PC-9 (cell line): ENCODE results near the gene CD300H. TPM values are rescaled to one million over a fixed set of nuclear protein-coding genes. Genes with fewer than 3 reads are reported as not detected.

Source experiments
- BruUV-seq: library from RNA; stranded (reverse); fragments of 400-500 nt; replicated peaks from 2 replicates; lab custom pipeline; 2021; lab: Mats Ljungman, UMichigan
- CTCF ChIA-PET: fragments of 300-600 bp; sonication (Branson Sonifier 250); formaldehyde crosslinking; loops from one replicate; lab custom pipeline; 2022; ENCODE audit warnings: antibody characterized with exemption; lab: Charles Lee
- POLR2A ChIA-PET: fragments of 300-600 bp; sonication (Branson Sonifier 250); formaldehyde crosslinking; loops from one replicate; lab custom pipeline; 2022; ENCODE audit warnings: antibody characterized with exemption; ENCODE audit not compliant: unreplicated experiment; lab: Charles Lee
- DNase-seq, 2 experiments: peaks; one replicate each; pipeline versions ENCODE4 v3.0.0 to v3.0.0-alpha.2; 2015 to 2022; ENCODE audit warnings: mixed read lengths in 1 of 2
- H2AFZ ChIP-seq: fragments of 200-600 bp; sonication (generic); 2 replicates; pipeline ENCODE4 v1.8.1; 2017; ENCODE audit warnings: antibody characterized with exemption
- H3F3A ChIP-seq: fragments of 200-600 bp; sonication (generic); 2 replicates; pipeline ENCODE4 v1.8.1; 2017; ENCODE audit warnings: antibody characterized with exemption, mild to moderate bottlenecking, low read depth; ENCODE audit not compliant: insufficient read depth
- H3K27ac ChIP-seq: fragments of 200-600 bp; sonication (generic); 2 replicates; pipeline ENCODE4 v1.6.1; 2016; ENCODE audit warnings: mixed run types
- H3K27me3 ChIP-seq: fragments of 200-600 bp; sonication (generic); 2 replicates; pipeline ENCODE4 v1.6.1; 2016; ENCODE audit warnings: low read depth, mixed run types; ENCODE audit not compliant: insufficient read depth
- H3K36me3 ChIP-seq: fragments of 200-600 bp; sonication (generic); 2 replicates; pipeline ENCODE4 v1.6.1; 2016; ENCODE audit warnings: low read depth, mixed run types
- H3K4me1 ChIP-seq: fragments of 200-600 bp; sonication (generic); replicated peaks from 2 replicates; pipeline ENCODE4 v1.6.1; 2016; ENCODE audit warnings: mixed run types; ENCODE audit not compliant: insufficient read depth
- H3K4me2 ChIP-seq: fragments of 200-600 bp; sonication (generic); 2 replicates; pipeline ENCODE4 v1.6.1; 2017; ENCODE audit warnings: mixed run types
- H3K4me3 ChIP-seq: fragments of 200-600 bp; sonication (generic); 2 replicates; pipeline ENCODE4 v1.6.1; 2016; ENCODE audit warnings: mixed run types
- H3K79me2 ChIP-seq: fragments of 200-600 bp; sonication (generic); 2 replicates; pipeline ENCODE4 v1.6.1; 2017; ENCODE audit warnings: low read depth, mixed run types
- H3K9me2 ChIP-seq: fragments of 200-600 bp; sonication (generic); 2 replicates; pipeline ENCODE4 v1.8.1; 2017; ENCODE audit warnings: mild to moderate bottlenecking; ENCODE audit not compliant: insufficient read depth
- H3K9me3 ChIP-seq: fragments of 200-600 bp; sonication (generic); 2 replicates; pipeline ENCODE4 v1.8.1; 2016; ENCODE audit warnings: low read depth; ENCODE audit not compliant: insufficient read depth
- H4K20me1 ChIP-seq: fragments of 200-600 bp; sonication (generic); 2 replicates; pipeline ENCODE4 v1.8.1; 2017; ENCODE audit not compliant: insufficient read depth
- CTCF ChIP-seq: fragments of 200-600 bp; sonication (generic); conservative IDR thresholded peaks from 2 replicates; pipeline ENCODE4 v1.6.1; 2017; ENCODE audit warnings: mixed run types, antibody characterized with exemption, mild to moderate bottlenecking, moderate library complexity
- EZH2 ChIP-seq: fragments of 200-600 bp; sonication (generic); IDR thresholded peaks from 2 replicates; pipeline ENCODE4 v1.8.0; 2017; ENCODE audit warnings: antibody characterized with exemption, low read depth
- intact Hi-C: fragments of 100-400 bp; cut with micrococcal nuclease; formaldehyde crosslinking; loops from one replicate; pipeline ENCODE4 v1.10.0; 2022; ENCODE audit not compliant: unreplicated experiment
- total RNA-seq: library from RNA; stranded (reverse); gene quantifications from 2 replicates; pipeline ENCODE4 v1.2.3, GENCODE V29; 2021

The CD300H gene
- total RNA-seq, 1 experiment from 2014 or later, result not detected

GRCh38 chr17:74523308-74523707 lies 44.0 kb downstream of the CD300H start:
- Histone ChIP-seq H3K9me3 (no peaks in the 10 kb centered on the region), H3K27me3 (peaks cover 95% of the 10 kb centered on the region)
- BruUV-seq, result no TSS peak

DNA sequence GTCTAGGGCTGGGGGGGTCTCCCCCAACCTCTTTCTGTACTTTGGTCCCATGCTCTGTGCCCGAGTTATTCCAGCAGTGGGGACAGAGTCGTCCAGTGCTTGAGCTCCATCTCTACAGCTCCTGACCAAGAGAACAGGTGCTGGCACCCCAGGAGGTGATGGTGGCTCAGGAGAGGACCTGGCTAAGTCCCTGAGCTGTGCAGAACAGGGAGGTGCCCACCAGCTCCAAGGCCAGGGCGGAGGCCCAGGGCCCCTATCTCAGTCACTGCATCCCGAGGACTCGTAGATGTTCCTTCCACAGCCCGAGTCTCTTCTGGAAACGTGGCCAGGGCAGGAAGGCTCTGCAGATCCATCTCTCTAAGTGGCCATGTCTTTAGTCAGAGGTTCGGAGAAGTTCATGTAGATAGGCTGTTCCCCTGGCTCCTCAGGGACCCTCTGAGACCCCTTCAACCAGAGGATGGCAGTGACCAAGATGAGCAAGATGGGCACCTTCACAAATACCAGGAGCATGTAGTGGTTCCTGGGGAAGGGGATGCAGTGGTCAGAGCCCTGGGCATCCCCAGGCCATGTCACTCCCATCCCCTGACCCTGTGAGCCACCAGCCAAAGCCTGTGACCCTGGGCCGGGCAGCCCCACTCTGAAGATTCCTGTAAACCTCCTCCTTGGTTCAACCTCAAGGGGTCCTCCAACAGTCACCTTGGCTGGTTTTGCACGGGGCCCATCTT lies 44.8 kb downstream of the CD300H start:
- no TSS peak for BruUV-seq
- H3K9me3 ChIP-seq, result no peaks in the 10 kb centered on the region
- no peaks in the 10 kb centered on the region for H3K36me3 ChIP-seq
- H3K27ac ChIP-seq, result no peak overlapping the region
- no peaks in the 10 kb centered on the region for H3K4me1 ChIP-seq
- no peaks in the 10 kb centered on the region for H3F3A ChIP-seq
- no peaks in the 10 kb centered on the region for H4K20me1 ChIP-seq
- ChIA-PET CTCF (no interaction called here), POLR2A (no interaction called here)
- no peak for DNase-seq
- intact Hi-C loops, result no loop called here
- no peaks in the 10 kb centered on the region for H3K9me2 ChIP-seq
- H3K79me2 ChIP-seq, result no peaks in the 10 kb centered on the region
- TF ChIP-seq CTCF (no peak), EZH2 (no peak)
- peaks cover 96% of the 10 kb centered on the region for H3K27me3 ChIP-seq
- no peak overlapping the region for H3K4me2 ChIP-seq
- no peak overlapping the region for H2AFZ ChIP-seq
- H3K4me3 ChIP-seq, result no peak overlapping the region

More at GRCh38 chr17:74523308-74523707, 44.0 kb downstream of the CD300H start:
- intact Hi-C loops, result no loop called here
- Histone ChIP-seq H3K36me3 (no peaks in the 10 kb centered on the region), H3K27ac (no peak overlapping the region), H3K4me2 (no peak overlapping the region), H2AFZ (no peak overlapping the region), H3K9me2 (no peaks in the 10 kb centered on the region), H3K79me2 (no peaks in the 10 kb centered on the region), H3K4me1 (no peaks in the 10 kb centered on the region), H3K4me3 (no peak overlapping the region), H4K20me1 (no peaks in the 10 kb centered on the region), H3F3A (no peaks in the 10 kb centered on the region)
- ChIA-PET CTCF (no interaction called here), POLR2A (no interaction called here)
- DNase-seq, result no peak
- TF ChIP-seq EZH2, result no peak
- TF ChIP-seq CTCF, result no peak

DNA sequence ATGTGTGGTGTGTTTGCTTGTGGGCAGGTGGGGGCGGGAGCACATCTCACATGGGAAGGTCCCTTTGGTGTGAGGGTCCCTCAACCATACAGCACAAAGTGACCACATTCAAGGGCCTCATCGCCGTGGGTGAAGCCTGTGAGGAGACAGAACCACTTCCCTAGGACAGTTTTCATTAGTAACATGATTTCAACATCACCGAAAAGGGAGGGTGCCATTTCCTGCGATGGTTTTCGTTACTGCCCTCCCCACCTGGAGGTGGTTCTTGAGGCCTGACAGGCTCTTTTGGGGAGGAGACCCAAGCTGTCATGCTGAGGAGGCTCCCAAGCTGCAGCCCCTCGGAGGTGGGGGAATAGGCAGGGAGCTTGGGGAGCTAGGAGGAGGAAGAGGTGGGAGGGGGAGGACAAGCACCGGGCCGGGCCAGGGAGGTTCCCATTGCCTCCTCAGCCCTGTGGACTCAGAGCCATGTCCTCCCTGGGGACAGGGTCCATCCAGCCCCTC lies 45.6 kb downstream of the CD300H start:
- Histone ChIP-seq H3K4me2 (no peak overlapping the region), H3K9me2 (no peaks in the 10 kb centered on the region), H2AFZ (no peak overlapping the region), H3K27ac (no peak overlapping the region), H3K36me3 (no peaks in the 10 kb centered on the region), H3K9me3 (no peaks in the 10 kb centered on the region), H3F3A (no peaks in the 10 kb centered on the region), H3K27me3 (peaks cover 88% of the 10 kb centered on the region), H3K4me3 (no peak overlapping the region), H4K20me1 (no peaks in the 10 kb centered on the region), H3K79me2 (no peaks in the 10 kb centered on the region), H3K4me1 (no peaks in the 10 kb centered on the region)
- intact Hi-C loops, result no loop called here
- no TSS peak for BruUV-seq
- TF ChIP-seq CTCF (no peak), EZH2 (no peak)
- CTCF ChIA-PET, result no interaction called here
- no peak for DNase-seq
- POLR2A ChIA-PET, result no interaction called here
